Neuronal stem cell (in vitro differentiated cells): ENCODE results near the gene MAPK4.
A peak's percentile ranks its signal among the peaks of the same experiment; 100 is the strongest.

Experiments used
- DNase-seq: peaks from one replicate; pipeline ENCODE4 v3.0.0-alpha.2; 2013; ENCODE audit warnings: low spot score
- H2AFZ ChIP-seq: one replicate; pipeline ENCODE4 v1.6.1; 2013; ENCODE audit warnings: mild to moderate bottlenecking, low read length, inconsistent platforms
- H2AK5ac ChIP-seq: 2 replicates; pipeline ENCODE4 v1.6.1; 2013; ENCODE audit warnings: low read depth, mild to moderate bottlenecking, inconsistent platforms, low read length, moderate library complexity, mixed read lengths
- H2BK120ac ChIP-seq: 2 replicates; pipeline ENCODE4 v1.6.1; 2013; ENCODE audit warnings: low read depth, mild to moderate bottlenecking, inconsistent platforms, low read length, moderate library complexity, mixed read lengths
- H2BK12ac ChIP-seq: one replicate; pipeline ENCODE4 v1.6.1; 2013; ENCODE audit warnings: low read length, inconsistent platforms
- H2BK15ac ChIP-seq: 2 replicates; pipeline ENCODE4 v1.6.1; 2013; ENCODE audit warnings: mild to moderate bottlenecking, low read length, inconsistent platforms, mixed read lengths
- H2BK5ac ChIP-seq: one replicate; pipeline ENCODE4 v1.6.1; 2013; ENCODE audit warnings: inconsistent platforms, mild to moderate bottlenecking, low read length, moderate library complexity
- H3K14ac ChIP-seq: one replicate; pipeline ENCODE4 v1.6.1; 2013; ENCODE audit warnings: low read length, inconsistent platforms
- H3K18ac ChIP-seq: 2 replicates; pipeline ENCODE4 v1.6.1; 2013; ENCODE audit warnings: low read length, inconsistent platforms
- H3K23ac ChIP-seq: 2 replicates; pipeline ENCODE4 v1.6.1; 2013; ENCODE audit warnings: low read depth, mild to moderate bottlenecking, mixed read lengths, low read length, inconsistent platforms; ENCODE audit not compliant: poor library complexity
- H3K27ac ChIP-seq: replicated peaks from 3 replicates; pipeline ENCODE4 v1.5.1; 2013; ENCODE audit warnings: low read length, inconsistent platforms
- H3K27me3 ChIP-seq, 3 experiments: 2 replicates each; pipeline ENCODE4 v1.6.1; 2013; ENCODE audit warnings: low read length in 3 of 3, mild to moderate bottlenecking in 2 of 3, inconsistent platforms in 1 of 3, low read depth in 1 of 3, mixed read lengths in 1 of 3, moderate library complexity in 1 of 3; ENCODE audit not compliant: control insufficient read depth in 3 of 3, insufficient read depth in 3 of 3
- H3K36me3 ChIP-seq, 2 donors: replicated peaks in 1 of 2; 2 replicates each; pipeline ENCODE4 v1.6.1; 2013; ENCODE audit warnings: low read length in 2 of 2; ENCODE audit not compliant: control insufficient read depth in 2 of 2, insufficient read depth in 2 of 2
- H3K4ac ChIP-seq: 2 replicates; pipeline ENCODE4 v1.6.1; 2013; ENCODE audit warnings: inconsistent platforms, mild to moderate bottlenecking, low read length, moderate library complexity
- H3K4me1 ChIP-seq, 2 donors: 1 replicate in 1 of 2; 2 replicates in 1 of 2; pipeline ENCODE4 v1.6.1; 2013; ENCODE audit warnings: low read length in 2 of 2, low read depth in 1 of 2; ENCODE audit not compliant: control insufficient read depth in 2 of 2, insufficient read depth in 1 of 2
- H3K4me2 ChIP-seq: one replicate; pipeline ENCODE4 v1.6.1; 2013; ENCODE audit warnings: mild to moderate bottlenecking, low read length, inconsistent platforms; ENCODE audit not compliant: insufficient read depth, poor library complexity, severe bottlenecking
- H3K4me3 ChIP-seq, 2 donors: 2 replicates each; pipeline ENCODE4 v1.5.1; 2013; ENCODE audit warnings: low read length in 2 of 2, mild to moderate bottlenecking in 2 of 2, inconsistent platforms in 1 of 2, moderate library complexity in 1 of 2
- H3K79me1 ChIP-seq: one replicate; pipeline ENCODE4 v1.6.1; 2013; ENCODE audit warnings: low read depth, mild to moderate bottlenecking, inconsistent platforms, low read length, moderate library complexity
- H3K9ac ChIP-seq: one replicate; pipeline ENCODE4 v1.6.1; 2013; ENCODE audit warnings: mild to moderate bottlenecking, low read depth, low read length, inconsistent platforms; ENCODE audit not compliant: poor library complexity
- H3K9me3 ChIP-seq, 2 donors: replicated peaks in 1 of 2; 2 replicates each; pipeline versions ENCODE3 to v1.6.1; 2013; ENCODE audit warnings: low read length in 2 of 2, mild to moderate bottlenecking in 2 of 2, inconsistent platforms in 1 of 2, low read depth in 1 of 2, mixed read lengths in 1 of 2, moderate library complexity in 1 of 2; ENCODE audit not compliant: control insufficient read depth in 2 of 2, insufficient read depth in 1 of 2
- H4K8ac ChIP-seq: one replicate; pipeline ENCODE4 v1.6.1; 2013; ENCODE audit warnings: low read depth, mild to moderate bottlenecking, inconsistent platforms, low read length, moderate library complexity
- H4K91ac ChIP-seq: one replicate; pipeline ENCODE4 v1.6.1; 2013; ENCODE audit warnings: low read length, low read depth, mild to moderate bottlenecking, inconsistent platforms; ENCODE audit not compliant: poor library complexity
- WGBS, 2 donors: extraction: QIAGEN DNeasy Blood & Tissue Kit; methylation state at CpG; one replicate each; pipeline ENCODE4 v1.1.7; 2013; ENCODE audit warnings: missing lambda C conversion rate in 2 of 2, mixed read lengths in 1 of 2; ENCODE audit not compliant: insufficient read length in 2 of 2, insufficient replicate concordance in 1 of 2; ENCODE audit errors: extremely low coverage in 2 of 2; 5-methylcytosine and 5-hydroxymethylcytosine counted together

Gene MAPK4

DNA sequence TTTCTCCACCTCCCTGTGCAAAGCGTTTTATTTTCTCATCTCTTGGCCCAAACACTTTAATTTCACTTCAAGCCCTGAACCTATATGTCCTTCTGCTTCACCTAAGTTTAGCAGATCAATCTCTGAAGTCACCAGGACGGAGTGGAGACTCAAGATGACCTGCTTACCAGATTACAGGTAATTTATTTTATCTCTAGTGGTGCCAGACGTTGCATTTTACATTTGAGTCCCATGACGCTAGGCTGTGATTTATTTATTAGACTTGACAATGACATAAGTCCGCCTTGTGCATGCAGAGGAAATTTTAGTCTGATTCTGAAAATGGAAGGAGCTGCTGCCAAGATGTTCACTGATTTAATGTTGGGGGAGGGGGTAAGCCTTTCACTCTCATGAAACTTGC is 186.1 kb downstream of the MAPK4 start:
- H2BK120ac ChIP-seq, result no peak overlapping the region
- H3K27ac ChIP-seq, result no peak overlapping the region
- H2BK5ac ChIP-seq, result no peak overlapping the region
- H3K36me3 ChIP-seq, result no peaks in the 10 kb centered on the region
- H3K23ac ChIP-seq, result no peak overlapping the region
- no peak overlapping the region for H3K14ac ChIP-seq
- H2BK15ac ChIP-seq, result no peak overlapping the region
- H2AFZ ChIP-seq, result no peak overlapping the region
- peaks cover 0 to 5% of the 10 kb centered on the region in 2 donors for H3K9me3 ChIP-seq
- H2AK5ac ChIP-seq, result no peak overlapping the region
- no peak overlapping the region for H2BK12ac ChIP-seq
- no peak overlapping the region for H3K18ac ChIP-seq
- H3K4me3 ChIP-seq, result no peak overlapping the region
- H3K79me1 ChIP-seq, result no peaks in the 10 kb centered on the region
- no peak overlapping the region for H3K4me2 ChIP-seq
- no peak overlapping the region for H4K91ac ChIP-seq
- WGBS, 2 donors, result no CpG with 5 or more reads among the region's 5 CpGs
- H3K4me1 ChIP-seq, result peaks cover 16 to 20% of the 10 kb centered on the region in 2 donors
- H3K9ac ChIP-seq, result no peak overlapping the region
- no peak overlapping the region for H4K8ac ChIP-seq
- H3K27me3 ChIP-seq, result peaks cover 0 to 2% (median 0%) of the 10 kb centered on the region in 3 experiments
- no peak overlapping the region for H3K4ac ChIP-seq
- DNase-seq, result no peak

DNA sequence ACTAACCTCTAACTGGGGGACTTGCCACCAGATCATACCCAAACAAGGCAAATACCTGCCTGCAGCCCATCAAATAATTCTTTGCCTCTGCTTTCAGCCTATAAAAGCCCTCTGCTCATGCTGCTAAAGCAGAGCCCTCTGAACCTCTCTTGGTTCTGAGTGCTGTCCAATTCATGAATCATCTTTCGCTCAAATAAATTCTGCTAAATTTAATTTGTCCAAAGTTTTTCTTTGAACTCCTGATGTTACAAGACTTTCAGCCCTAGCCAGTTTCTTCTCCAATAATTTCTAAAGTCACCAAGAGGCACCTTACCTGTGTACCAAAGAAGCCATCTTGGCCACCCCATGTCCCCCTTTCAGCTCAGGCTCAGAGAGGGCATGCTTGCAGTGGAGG is 188.0 kb downstream of the MAPK4 start:
- Histone ChIP-seq H3K27ac (peak overlapping the region; percentile 64), H4K91ac (no peak overlapping the region), H3K4me2 (peak overlapping the region; percentile 28), H3K36me3 (no peaks in the 10 kb centered on the region), H3K9ac (no peak overlapping the region), H3K79me1 (no peaks in the 10 kb centered on the region), H2BK120ac (no peak overlapping the region), H3K4me3 (peak overlapping the region in 1 of 2 donors; percentile 5), H3K9me3 (peaks cover 0 to 5% of the 10 kb centered on the region in 2 donors), H3K14ac (no peak overlapping the region), H3K4me1 (peaks cover 16 to 30% of the 10 kb centered on the region in 2 donors), H2BK5ac (no peak overlapping the region), H2AK5ac (no peak overlapping the region), H3K4ac (no peak overlapping the region), H3K27me3 (peaks cover 0 to 2% (median 0%) of the 10 kb centered on the region in 3 experiments), H3K18ac (peak overlapping the region; percentile 90), H2BK15ac (no peak overlapping the region), H3K23ac (no peak overlapping the region), H2BK12ac (no peak overlapping the region), H2AFZ (peak overlapping the region; percentile 82), H4K8ac (no peak overlapping the region)
- no peak for DNase-seq
- no CpG with 5 or more reads among the region's 1 CpG for WGBS, 2 donors

DNA sequence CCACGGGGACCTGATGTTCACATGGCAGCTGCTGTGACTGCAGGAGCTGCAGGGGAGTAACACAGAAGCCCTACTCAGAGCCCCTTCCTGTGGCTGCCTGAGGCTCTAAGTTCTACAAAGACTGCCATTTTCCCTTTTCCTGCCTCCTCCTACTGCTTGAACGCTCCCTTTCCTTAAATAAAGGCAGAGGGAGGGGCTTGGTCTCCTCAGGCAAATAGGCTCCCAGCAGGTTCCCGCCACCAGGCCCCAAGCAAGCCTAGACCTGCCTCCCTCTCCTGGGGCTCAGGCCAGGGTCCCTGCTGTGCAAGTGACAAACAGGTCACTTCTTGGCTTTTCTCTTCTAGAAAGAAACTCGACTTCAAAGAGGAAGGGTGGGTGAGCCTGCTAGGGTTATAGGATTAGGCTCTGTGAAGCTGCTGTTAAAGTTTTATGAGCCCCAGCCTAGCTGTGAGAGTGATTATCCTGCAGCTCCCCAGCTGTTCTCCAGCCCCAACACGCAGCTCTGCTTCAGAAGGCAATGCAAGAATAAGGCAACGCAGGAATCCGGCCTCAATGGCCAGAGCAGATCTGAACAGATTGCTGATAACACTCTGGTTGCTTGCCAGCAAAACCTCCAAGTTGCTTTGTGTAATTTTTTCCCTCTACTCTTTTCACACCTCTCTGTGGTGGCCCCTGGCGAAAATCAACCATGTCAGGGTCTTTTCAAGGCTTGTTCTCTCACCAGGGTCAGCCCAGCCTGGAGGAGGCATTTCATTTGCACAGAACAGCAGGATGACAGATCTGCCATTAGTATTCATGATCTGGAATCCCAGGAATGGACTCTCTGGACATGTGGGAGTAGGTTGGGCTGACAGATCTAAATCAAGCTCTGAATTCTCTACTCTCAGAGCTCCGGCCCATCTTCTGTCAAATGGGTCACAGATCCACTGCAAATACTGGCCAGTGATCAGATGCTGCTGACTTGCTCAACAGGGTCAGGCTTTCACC is 188.6 kb downstream of the MAPK4 start:
- no peak overlapping the region for H2BK120ac ChIP-seq
- peaks cover 0 to 2% (median 0%) of the 10 kb centered on the region in 3 experiments for H3K27me3 ChIP-seq
- H2BK12ac ChIP-seq, result no peak overlapping the region
- H3K9ac ChIP-seq, result no peak overlapping the region
- DNase-seq, result peak; percentile 56
- no peak overlapping the region for H2BK5ac ChIP-seq
- H2BK15ac ChIP-seq, result no peak overlapping the region
- no peak overlapping the region for H4K8ac ChIP-seq
- H3K14ac ChIP-seq, result no peak overlapping the region
- H2AK5ac ChIP-seq, result no peak overlapping the region
- H4K91ac ChIP-seq, result no peak overlapping the region
- H2AFZ ChIP-seq, result peak overlapping the region; percentile 82
- H3K4ac ChIP-seq, result no peak overlapping the region
- H3K36me3 ChIP-seq, result no peaks in the 10 kb centered on the region
- H3K9me3 ChIP-seq, result peaks cover 0 to 5% of the 10 kb centered on the region in 2 donors
- peak overlapping the region in 1 of 2 donors; percentile 5 for H3K4me3 ChIP-seq
- peak overlapping the region; percentile 64 for H3K27ac ChIP-seq
- peak overlapping the region; percentile 28 for H3K4me2 ChIP-seq
- no peak overlapping the region for H3K23ac ChIP-seq
- WGBS, 2 donors, result no CpG with 5 or more reads among the region's 9 CpGs
- no peaks in the 10 kb centered on the region for H3K79me1 ChIP-seq
- peak overlapping the region; percentile 90 for H3K18ac ChIP-seq
- H3K4me1 ChIP-seq, result peaks cover 16 to 30% of the 10 kb centered on the region in 2 donors

DNA sequence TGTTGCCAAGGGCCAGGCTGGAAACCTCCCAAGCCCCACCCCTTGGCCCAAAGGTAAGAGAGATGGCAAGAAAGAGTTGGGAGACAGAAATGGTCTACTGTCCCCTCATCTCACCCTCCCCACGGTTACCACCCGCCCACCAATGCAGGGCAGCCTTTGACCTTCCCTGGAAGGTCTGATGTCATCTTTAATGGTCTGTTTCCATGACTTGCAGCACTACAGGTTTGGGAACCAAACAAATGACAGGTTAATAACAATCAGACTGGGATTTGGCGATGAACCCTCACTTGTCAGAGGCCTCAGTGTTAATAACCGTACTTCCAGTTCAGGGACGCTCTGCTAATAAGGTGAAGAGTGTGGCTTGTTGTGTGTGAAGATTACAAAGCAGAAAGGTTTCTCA is 189.5 kb downstream of the MAPK4 start:
- Histone ChIP-seq H4K91ac (no peak overlapping the region), H2AFZ (peak overlapping the region; percentile 3), H3K9ac (no peak overlapping the region), H4K8ac (no peak overlapping the region), H2BK5ac (no peak overlapping the region), H3K79me1 (no peaks in the 10 kb centered on the region), H2BK12ac (no peak overlapping the region), H3K23ac (no peak overlapping the region), H3K9me3 (peaks cover 0 to 5% of the 10 kb centered on the region in 2 donors), H3K18ac (no peak overlapping the region), H2BK15ac (no peak overlapping the region), H3K4me2 (no peak overlapping the region), H2AK5ac (no peak overlapping the region), H3K27me3 (peaks cover 0 to 2% (median 0%) of the 10 kb centered on the region in 3 experiments), H3K4me1 (peaks cover 16 to 30% of the 10 kb centered on the region in 2 donors), H2BK120ac (no peak overlapping the region), H3K14ac (no peak overlapping the region), H3K4ac (no peak overlapping the region), H3K36me3 (no peaks in the 10 kb centered on the region), H3K4me3 (no peak overlapping the region), H3K27ac (no peak overlapping the region)
- DNase-seq, result no peak
- WGBS, 2 donors, result no CpG with 5 or more reads among the region's 5 CpGs
